C4-2B (cell line): ENCODE results near the gene NMUR1.

Experiments used
- ZFX ChIP-seq: fragments of 450-650 bp; IDR thresholded peaks from 2 replicates; pipeline ENCODE4 v1.6.1; 2017
- TF ChIP-seq, protein P1 (sequence below): fragments of 450-650 bp; conservative IDR thresholded peaks from 2 replicates; pipeline ENCODE4 v1.5.1; 2017; ENCODE audit warnings: mild to moderate bottlenecking

- TF ChIP-seq, protein P1, sequence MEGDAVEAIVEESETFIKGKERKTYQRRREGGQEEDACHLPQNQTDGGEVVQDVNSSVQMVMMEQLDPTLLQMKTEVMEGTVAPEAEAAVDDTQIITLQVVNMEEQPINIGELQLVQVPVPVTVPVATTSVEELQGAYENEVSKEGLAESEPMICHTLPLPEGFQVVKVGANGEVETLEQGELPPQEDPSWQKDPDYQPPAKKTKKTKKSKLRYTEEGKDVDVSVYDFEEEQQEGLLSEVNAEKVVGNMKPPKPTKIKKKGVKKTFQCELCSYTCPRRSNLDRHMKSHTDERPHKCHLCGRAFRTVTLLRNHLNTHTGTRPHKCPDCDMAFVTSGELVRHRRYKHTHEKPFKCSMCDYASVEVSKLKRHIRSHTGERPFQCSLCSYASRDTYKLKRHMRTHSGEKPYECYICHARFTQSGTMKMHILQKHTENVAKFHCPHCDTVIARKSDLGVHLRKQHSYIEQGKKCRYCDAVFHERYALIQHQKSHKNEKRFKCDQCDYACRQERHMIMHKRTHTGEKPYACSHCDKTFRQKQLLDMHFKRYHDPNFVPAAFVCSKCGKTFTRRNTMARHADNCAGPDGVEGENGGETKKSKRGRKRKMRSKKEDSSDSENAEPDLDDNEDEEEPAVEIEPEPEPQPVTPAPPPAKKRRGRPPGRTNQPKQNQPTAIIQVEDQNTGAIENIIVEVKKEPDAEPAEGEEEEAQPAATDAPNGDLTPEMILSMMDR, result no peak
- TF ChIP-seq ZFX, result no peak
Observed at GRCh38 chr2:231531466-231531865, 1.2 kb upstream of the NMUR1 start.
